GM21390 (cell line): ENCODE data around the gene RER1.

Experiments used
- ATAC-seq: cut with Tn5 transposase; IDR thresholded peaks from one replicate; pipeline ENCODE4 v1.9.1; 2021; ENCODE audit not compliant: unreplicated experiment

The RER1 gene

GRCh38 chr1:2391041-2391930, at the start of gene RER1, which contains the start of gene MORN1:
Gene RER1, plus strand, starts transcription at chr1:2391841. Its CDS starts 3,950 bp downstream, at chr1:2395791.
Gene MORN1, minus strand, starts transcription at chr1:2391554. Its CDS starts 21 bp downstream, at chr1:2391533.
- ATAC-seq = peak; percentile 89

GRCh38 chr1:2342384-2343022, 49.1 kb upstream of the RER1 start:
- ATAC-seq = no peak

DNA sequence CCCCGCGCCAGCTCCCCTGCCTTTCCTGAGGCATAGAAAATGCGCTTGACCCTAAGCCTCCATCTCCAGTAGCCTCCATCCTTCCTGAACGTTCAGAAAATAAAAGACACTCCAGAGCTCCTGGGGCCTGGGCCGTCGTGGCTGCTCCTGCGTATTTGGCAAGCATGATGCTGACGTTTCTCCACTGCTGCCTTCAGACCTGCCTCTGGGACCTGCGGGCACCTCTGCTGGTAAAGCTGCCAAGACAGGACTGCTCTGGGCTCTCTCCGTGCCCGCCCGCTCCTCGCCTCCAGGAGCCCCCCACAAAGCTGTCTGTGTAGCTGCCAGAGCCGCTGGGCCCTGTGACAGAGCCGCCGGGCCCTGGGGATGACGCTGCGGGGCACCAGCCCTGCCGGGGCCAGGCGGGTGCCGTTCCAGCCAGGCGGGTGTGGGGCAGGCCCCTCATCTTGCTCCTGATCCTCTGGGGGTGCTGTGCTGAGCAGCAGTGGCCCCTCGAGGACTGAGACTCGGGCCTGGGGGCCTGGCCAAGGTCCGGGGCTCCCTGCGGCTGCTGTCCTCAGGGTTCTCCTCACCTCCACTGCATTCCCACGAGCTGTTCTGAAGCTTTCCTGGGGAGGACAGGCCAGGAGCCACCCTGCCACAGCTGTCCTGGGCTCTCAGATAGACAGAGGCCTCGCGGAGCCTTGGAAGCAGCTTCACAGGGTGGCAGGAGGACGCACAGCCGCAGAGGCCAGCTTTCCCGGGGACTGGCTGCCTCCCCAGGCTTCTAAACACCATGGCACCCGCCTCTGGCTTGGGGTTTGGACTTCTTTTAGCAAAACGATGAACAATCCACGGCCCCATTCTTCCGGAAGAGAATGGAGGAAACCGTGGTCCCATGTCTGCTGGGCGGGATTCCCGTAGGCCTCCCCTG, 48.4 kb upstream of the RER1 start:
- no peak for ATAC-seq

DNA sequence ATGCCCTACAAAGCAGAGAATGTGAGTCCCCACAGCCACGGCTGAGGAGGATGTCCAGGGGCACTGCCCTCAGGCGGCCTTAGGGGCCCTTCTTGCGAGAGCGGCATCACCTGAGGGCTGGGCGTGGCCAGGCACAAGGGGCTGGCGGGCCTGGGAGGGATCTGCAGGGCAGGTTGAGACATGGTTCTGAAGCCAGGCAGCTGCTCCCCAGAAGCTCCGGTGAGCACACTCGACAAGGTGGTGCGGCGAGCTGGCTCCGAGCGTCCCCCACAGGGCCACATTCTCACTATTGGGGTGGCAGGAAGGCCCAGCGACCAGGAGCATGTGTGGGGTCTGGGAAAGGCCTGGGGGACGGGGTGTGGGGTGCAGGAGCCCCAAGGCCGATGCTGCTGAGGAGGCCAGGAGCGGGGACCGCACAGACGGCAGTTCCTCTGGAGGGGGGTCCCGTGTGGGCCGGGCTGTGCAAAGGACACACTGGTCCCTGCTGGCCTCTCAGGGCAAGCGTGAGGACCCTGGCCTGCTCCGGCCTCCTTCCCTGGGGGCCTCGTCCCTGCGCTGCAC, 47.4 kb upstream of the RER1 start:
- ATAC-seq = no peak

- no peak for ATAC-seq
These were observed 46.8 kb upstream of the RER1 start for GRCh38 chr1:2344744-2345296.

- ATAC-seq = no peak
These were observed 46.2 kb upstream of the RER1 start for GRCh38 chr1:2345297-2346075.

- no peak for ATAC-seq
These were observed 44.8 kb upstream of the RER1 start for GRCh38 chr1:2346691-2347408.

DNA sequence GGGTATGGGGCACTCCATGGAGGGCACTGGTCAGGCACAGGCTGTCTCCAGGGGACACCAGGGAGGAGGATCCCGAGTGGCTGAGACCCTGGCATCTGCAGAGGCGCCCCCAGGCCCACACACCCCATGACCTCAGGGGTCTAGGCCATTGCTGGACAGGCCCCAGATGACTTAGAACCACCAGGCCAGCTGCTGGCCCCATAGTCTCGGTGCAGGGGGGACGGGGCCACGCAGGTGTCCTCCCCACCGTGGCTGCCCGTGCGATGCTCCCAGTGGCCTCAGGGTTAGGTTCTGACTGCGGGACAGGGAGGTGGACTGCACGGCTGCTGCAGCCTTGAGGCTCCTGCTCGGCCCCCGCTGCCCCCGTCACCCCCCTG, 44.2 kb upstream of the RER1 start:
- ATAC-seq = no peak

GRCh38 chr1:2347896-2348295, 43.7 kb upstream of the RER1 start:
- no peak for ATAC-seq

DNA sequence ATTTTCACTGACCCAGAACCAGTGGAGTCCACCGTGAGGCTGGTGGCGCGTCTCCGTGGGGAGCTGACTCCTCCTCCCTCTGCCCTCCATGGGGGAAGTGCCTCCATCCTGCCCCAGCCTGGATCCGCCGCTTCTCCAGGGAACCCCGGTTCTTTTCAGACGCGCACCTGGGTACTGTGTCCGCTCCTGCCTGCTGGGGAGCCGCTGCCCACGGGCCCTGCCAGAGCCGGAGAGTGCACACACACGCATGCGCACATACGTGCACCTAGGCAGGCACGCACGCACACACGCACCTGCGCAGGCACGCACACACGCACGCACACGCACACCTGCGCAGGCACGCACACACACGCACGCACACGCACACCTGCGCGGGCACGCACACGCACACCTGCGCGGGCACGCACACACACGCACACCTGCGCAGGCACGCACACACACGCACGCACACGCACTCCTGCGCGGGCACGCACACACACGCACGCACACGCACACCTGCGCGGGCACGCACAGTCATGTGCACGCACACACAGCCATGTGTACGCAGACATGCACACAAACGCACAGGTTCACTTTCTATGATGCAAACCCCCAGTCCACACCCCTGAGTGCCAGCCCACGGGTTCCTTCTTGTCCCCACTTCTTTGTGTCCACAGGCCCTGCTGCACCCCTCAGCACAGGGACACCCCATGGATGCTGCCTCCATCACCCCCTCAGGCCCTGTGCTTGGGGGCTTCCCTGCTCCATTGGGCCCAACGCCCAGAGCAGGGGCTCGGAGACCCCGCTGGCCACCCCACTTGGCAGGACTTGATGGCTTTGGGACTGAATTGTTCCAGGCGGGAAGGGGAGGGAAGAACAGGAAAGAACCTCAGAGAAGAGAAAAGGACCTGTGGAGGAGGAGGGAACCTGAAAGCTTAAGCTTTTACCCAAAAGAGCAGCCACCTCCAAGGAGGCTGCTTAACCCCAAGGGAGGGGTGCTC, 43.0 kb upstream of the RER1 start:
- ATAC-seq = no peak

DNA sequence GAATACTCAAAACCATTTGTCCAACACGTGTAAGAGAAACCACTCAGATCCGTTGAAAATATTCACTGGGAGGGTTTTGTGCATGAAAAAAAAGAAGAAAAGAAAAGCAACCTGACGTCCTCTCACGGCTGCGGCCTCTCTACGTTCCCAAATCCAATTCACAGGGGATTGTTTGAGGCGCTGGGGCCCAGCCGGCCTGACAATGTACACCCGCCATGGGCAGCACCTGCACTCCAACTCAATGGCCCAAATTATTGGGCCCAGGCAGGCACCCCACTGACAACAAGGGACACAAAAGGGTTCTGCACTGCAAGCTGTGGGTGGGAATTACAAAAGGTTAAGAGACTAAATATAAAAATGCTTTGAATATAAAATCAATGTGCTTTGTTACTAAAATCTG, 41.8 kb upstream of the RER1 start:
- ATAC-seq = no peak

DNA sequence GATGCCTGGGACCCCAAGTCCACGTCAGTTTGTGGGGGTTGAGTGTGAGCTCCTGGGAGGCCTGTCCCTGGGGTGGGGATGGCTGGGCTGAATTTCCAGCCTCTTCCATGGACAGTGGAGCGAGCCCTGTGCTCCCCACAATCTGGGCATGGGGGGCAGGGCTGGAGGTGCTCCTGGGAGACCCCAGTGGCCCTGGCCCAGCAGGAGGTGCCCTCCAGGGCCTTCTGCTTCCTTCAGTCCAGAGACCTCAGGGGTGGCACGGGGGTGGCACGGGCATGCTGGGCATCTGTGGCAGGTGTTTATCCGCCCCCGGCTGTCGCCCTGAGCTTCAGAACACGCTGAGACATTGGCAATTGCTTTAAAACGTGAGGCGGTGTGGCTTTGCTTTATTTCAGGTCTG, 41.1 kb upstream of the RER1 start:
- ATAC-seq = no peak

DNA sequence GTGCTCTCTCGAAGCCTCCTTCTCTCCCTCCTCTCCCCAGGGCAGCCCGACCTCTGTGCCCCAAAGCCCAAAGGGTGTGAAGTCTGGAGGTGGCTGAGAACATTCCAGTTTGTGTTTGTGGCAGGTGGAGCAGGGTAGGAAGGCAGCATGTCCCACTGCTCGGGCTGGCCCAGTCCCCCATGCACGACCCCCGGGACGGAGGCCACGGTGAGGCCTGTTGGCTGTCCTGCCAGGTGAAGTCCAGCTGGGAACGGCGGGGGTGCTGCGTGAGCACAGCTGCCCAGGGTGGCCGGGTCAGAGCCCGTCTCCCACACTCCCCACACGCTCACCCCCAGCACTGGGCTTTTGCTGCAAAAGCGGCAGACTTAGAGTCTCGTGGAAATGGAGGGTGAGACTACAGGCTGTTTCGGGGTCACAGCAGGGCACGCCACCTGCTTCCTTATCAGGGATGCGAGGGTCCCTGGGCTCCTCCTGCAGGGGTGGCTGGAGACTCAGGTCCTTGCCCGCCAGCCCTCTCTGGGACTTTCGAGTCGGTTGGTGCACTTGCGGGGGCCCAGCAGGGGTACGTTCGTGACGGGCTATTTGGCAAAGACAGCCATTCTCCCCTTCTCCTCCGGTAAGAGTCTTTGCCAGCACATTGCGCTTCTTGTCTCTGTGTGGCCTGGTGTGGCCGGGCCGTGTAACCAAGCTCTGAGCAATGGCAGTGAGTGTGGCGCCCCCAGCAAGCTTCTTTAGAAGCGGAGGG, 40.6 kb upstream of the RER1 start:
- no peak for ATAC-seq

- no peak for ATAC-seq
These were observed 39.9 kb upstream of the RER1 start for GRCh38 chr1:2351723-2352122.

GRCh38 chr1:2352341-2352896, 39.2 kb upstream of the RER1 start:
- ATAC-seq = no peak

GRCh38 chr1:2352897-2353550, 38.6 kb upstream of the RER1 start:
- ATAC-seq = no peak
